Measurements from ENCODE around the gene E2F8.
"Not testable (repeated sequence)": the region's sequence is repeated elsewhere in the genome, so short reads cannot be mapped to it uniquely, and the experiment has no call there.

Gene E2F8

GRCh38 chr11:19240420-19241259 lies at the start of gene E2F8:
E2F8 (minus strand) TSS chr11:19240945; CDS start chr11:19240121, 824 bp downstream.
- peak; percentile 65 for DNase-seq (ENCODE audit: low read depth, low spot score)

GRCh38 chr11:19290356-19290755 lies 49.6 kb upstream of the E2F8 start:
- no peak for DNase-seq (ENCODE audit: low read depth, low spot score)

GRCh38 chr11:19288256-19288655 lies 47.5 kb upstream of the E2F8 start:
- DNase-seq (ENCODE audit: low read depth, low spot score) = no peak

GRCh38 chr11:19286411-19286810 lies 45.7 kb upstream of the E2F8 start:
- no peak for DNase-seq (ENCODE audit: low read depth, low spot score)

- DNase-seq (ENCODE audit: low read depth, low spot score) = no peak
Observed at GRCh38 chr11:19284881-19285280, 44.1 kb upstream of the E2F8 start.

GRCh38 chr11:19283991-19284390 lies 43.2 kb upstream of the E2F8 start:
- DNase-seq (ENCODE audit: low read depth, low spot score) = no peak

GRCh38 chr11:19281555-19281954 lies 40.8 kb upstream of the E2F8 start:
- DNase-seq (ENCODE audit: low read depth, low spot score) = no peak

GRCh38 chr11:19281041-19281440 lies 40.3 kb upstream of the E2F8 start:
- DNase-seq (ENCODE audit: low read depth, low spot score) = no peak

- peak; percentile 40 for DNase-seq (ENCODE audit: low read depth, low spot score)
Observed at GRCh38 chr11:19279451-19279850, 38.7 kb upstream of the E2F8 start.

- no peak for DNase-seq (ENCODE audit: low read depth, low spot score)
Observed at GRCh38 chr11:19276859-19277808, 36.4 kb upstream of the E2F8 start.

GRCh38 chr11:19275496-19275895 lies 34.8 kb upstream of the E2F8 start:
- no peak for DNase-seq (ENCODE audit: low read depth, low spot score)

GRCh38 chr11:19273219-19273618 lies 32.5 kb upstream of the E2F8 start:
- DNase-seq (ENCODE audit: low read depth, low spot score) = not testable (repeated sequence)

GRCh38 chr11:19268909-19269308 lies 28.2 kb upstream of the E2F8 start:
- DNase-seq (ENCODE audit: low read depth, low spot score) = no peak

- no peak for DNase-seq (ENCODE audit: low read depth, low spot score)
Observed at GRCh38 chr11:19267567-19267966, 26.8 kb upstream of the E2F8 start.

- DNase-seq (ENCODE audit: low read depth, low spot score) = no peak
Observed at GRCh38 chr11:19263333-19263732, 22.6 kb upstream of the E2F8 start.

GRCh38 chr11:19259487-19260345 lies 19.0 kb upstream of the E2F8 start:
- no peak for DNase-seq (ENCODE audit: low read depth, low spot score)

GRCh38 chr11:19258641-19259230 lies 18.0 kb upstream of the E2F8 start:
- DNase-seq (ENCODE audit: low read depth, low spot score) = no peak

- DNase-seq (ENCODE audit: low read depth, low spot score) = not testable (repeated sequence)
Observed at GRCh38 chr11:19254441-19254840, 13.7 kb upstream of the E2F8 start.

GRCh38 chr11:19253817-19254216 lies 13.1 kb upstream of the E2F8 start:
- no peak for DNase-seq (ENCODE audit: low read depth, low spot score)

- no peak for DNase-seq (ENCODE audit: low read depth, low spot score)
Observed at GRCh38 chr11:19253153-19253745, 12.5 kb upstream of the E2F8 start.

Data from iPS DF 19.7 (cell line).